ENCODE results near the gene ATG2B. TPM values are rescaled to one million over a fixed set of nuclear protein-coding genes. Genes with fewer than 3 reads are reported as not detected.
A peak's percentile ranks its signal among the peaks of the same experiment; 100 is the strongest.
"Not testable (repeated sequence)": the region's sequence is repeated elsewhere in the genome, so short reads cannot be mapped to it uniquely, and the experiment has no call there.

The ATG2B gene
- total RNA-seq, 2 experiments from 2014 or later = 14.7 to 15.4 TPM

- Mint-ChIP-seq H3K27ac (peak overlapping the region; percentile 86), H3K9me3 (ENCODE audit: low read depth) (no peaks in the 10 kb centered on the region), H3K4me1 (peaks cover 39% of the 10 kb centered on the region), H3K36me3 (peaks cover 5% of the 10 kb centered on the region), H3K4me3 (peak overlapping the region; percentile 80), H3K27me3 (no peaks in the 10 kb centered on the region)
- CTCF ChIA-PET = interaction anchor here (1.1 kb wide), 1 partner anchor 29 kb away, joined by 3 read pairs; no protein-coding TSS in a partner anchor
- ATAC-seq = peak; percentile 25
- peak; percentile 75 for DNase-seq
These were observed 823 bp downstream of the ATG2B start for GRCh38 chr14:96362071-96362964.

DNA sequence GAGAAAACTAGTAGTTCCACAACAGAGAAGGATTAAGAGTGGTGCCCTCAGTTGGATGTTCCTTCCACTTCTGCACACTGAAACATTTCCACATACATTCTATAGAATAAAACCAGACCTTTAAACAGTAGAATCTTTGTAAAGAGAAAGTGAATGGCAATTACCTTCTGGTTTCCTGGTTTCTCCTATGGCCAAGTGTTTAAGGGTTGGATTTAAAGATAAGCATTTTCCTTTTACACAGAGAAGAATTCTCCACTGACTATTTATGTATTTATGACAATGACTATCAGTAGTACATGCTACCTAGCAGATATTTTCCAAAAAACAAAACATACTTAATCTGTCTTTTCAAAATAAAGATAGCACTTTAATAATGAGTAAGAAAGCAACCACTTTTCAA lies 3.2 kb downstream of the ATG2B start:
- Mint-ChIP-seq H3K36me3 (peaks cover 4% of the 10 kb centered on the region), H3K27ac (no peak overlapping the region), H3K4me1 (peaks cover 38% of the 10 kb centered on the region), H3K9me3 (ENCODE audit: low read depth) (no peaks in the 10 kb centered on the region), H3K4me3 (no peak overlapping the region), H3K27me3 (no peaks in the 10 kb centered on the region)
- ATAC-seq (no peak), DNase-seq (no peak)
- CTCF ChIA-PET = no interaction called here

DNA sequence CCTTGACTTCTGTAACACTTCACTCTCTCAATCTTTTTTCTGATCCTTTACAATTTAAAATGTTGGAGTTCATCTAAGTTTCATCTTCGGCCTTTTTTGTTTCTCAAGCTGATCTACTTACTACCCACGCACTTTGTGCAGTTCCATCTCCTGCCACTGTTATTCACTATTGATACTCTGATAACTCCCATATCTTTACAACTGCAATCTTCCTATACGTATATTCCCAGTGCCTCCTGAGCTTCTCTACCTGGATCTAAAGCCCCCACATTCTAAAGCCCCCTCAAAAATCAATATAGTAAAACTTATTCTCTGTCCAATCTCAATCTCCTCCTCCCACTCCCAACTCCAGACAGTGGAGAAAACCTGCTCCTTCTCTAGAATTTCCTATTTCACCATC lies 5.9 kb downstream of the ATG2B start:
- no peak for ATAC-seq
- CTCF ChIA-PET = interaction anchor here (1.5 kb wide), 2 partner anchors 14 to 16 kb away, joined by 3 read pairs; no protein-coding TSS in a partner anchor
- Mint-ChIP-seq H3K9me3 (ENCODE audit: low read depth) (no peaks in the 10 kb centered on the region), H3K27ac (no peak overlapping the region), H3K4me3 (no peak overlapping the region), H3K36me3 (peaks cover 6% of the 10 kb centered on the region), H3K27me3 (no peaks in the 10 kb centered on the region), H3K4me1 (peaks cover 26% of the 10 kb centered on the region)
- DNase-seq = no peak

DNA sequence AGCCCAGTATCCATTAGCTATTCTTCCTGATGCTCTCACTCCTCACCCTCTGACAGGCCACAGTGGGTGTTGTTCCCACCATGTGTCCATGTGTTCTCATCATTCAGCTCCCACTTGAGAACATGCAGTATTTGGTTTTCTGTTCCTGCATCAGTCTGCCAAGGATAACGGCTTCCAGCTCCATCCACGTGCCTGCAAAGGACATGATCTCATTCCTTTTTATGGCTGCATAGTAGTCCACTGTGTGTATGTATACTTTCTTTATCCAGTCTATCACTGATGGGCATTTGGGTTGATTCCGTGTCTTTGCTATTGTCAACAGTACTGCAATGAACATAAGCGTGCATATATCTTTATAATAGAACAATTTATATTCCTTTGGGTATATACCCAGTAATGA lies 8.9 kb downstream of the ATG2B start:
- no peak for ATAC-seq
- no peak overlapping the region for H3K27ac Mint-ChIP-seq
- no peak for DNase-seq
- no peak overlapping the region for H3K4me3 Mint-ChIP-seq
- H3K9me3 Mint-ChIP-seq (ENCODE audit: low read depth) = no peaks in the 10 kb centered on the region
- H3K36me3 Mint-ChIP-seq = peaks cover 6% of the 10 kb centered on the region
- CTCF ChIA-PET = no interaction called here
- peaks cover 9% of the 10 kb centered on the region for H3K4me1 Mint-ChIP-seq
- H3K27me3 Mint-ChIP-seq = no peaks in the 10 kb centered on the region

GRCh38 chr14:96352708-96353107 lies 10.4 kb downstream of the ATG2B start:
- ATAC-seq = no peak
- Mint-ChIP-seq H3K4me1 (peaks cover 13% of the 10 kb centered on the region), H3K9me3 (ENCODE audit: low read depth) (no peaks in the 10 kb centered on the region), H3K27me3 (no peaks in the 10 kb centered on the region), H3K4me3 (no peak overlapping the region), H3K27ac (no peak overlapping the region), H3K36me3 (peaks cover 6% of the 10 kb centered on the region)
- CTCF ChIA-PET = interaction anchor here (0.6 kb wide), 1 partner anchor 195 kb away, joined by 3 read pairs; no protein-coding TSS in a partner anchor
- no peak for DNase-seq

- DNase-seq (no peak), ATAC-seq (no peak)
- no peak overlapping the region for H3K4me3 Mint-ChIP-seq
- H3K27me3 Mint-ChIP-seq = no peaks in the 10 kb centered on the region
- no peaks in the 10 kb centered on the region for H3K9me3 Mint-ChIP-seq (ENCODE audit: low read depth)
- H3K27ac Mint-ChIP-seq = no peak overlapping the region
- H3K4me1 Mint-ChIP-seq = peaks cover 10% of the 10 kb centered on the region
- peaks cover 3% of the 10 kb centered on the region for H3K36me3 Mint-ChIP-seq
- CTCF ChIA-PET = no interaction called here
These were observed 11.2 kb downstream of the ATG2B start for GRCh38 chr14:96351986-96352385.

DNA sequence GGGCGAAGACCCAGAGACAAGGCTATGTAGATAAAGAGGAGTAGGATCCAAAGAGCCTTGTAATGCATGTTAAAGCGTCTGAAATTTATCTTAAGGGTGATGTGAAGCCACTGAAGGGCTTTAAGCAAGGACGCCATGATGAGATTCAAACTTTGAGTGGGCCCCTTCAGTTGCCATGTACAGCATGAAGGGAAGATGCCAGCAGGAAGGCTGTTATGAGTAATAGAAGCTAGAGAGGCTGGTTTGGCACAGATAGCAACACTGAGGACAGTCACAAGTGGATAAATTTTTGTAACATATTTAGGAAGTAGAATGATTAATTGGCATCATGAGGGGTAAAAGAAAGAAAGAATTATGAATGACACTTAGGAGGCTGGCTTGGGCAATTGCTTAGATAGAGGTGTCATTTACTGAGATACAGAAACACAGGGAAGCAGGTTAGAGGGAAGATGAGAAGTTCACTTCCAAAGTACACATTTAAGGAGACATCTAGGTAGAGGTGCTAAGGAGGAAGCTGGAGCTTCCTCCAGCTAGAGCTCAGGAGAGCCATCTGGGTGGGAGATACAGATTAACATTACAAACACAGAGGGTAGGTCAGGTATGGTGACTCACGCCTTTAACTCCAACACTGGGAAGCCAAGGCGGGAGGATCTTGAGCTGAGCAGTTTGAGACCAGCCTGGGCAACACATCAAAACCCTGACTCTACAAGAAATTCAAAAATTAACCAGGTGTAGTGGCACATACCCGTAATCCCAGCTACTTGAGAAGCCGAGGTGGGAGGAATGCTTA lies 13.7 kb downstream of the ATG2B start:
- no peak for DNase-seq
- Mint-ChIP-seq H3K9me3 (ENCODE audit: low read depth) (no peaks in the 10 kb centered on the region), H3K4me1 (peaks cover 9% of the 10 kb centered on the region), H3K27me3 (no peaks in the 10 kb centered on the region), H3K27ac (peak overlapping the region; percentile 0), H3K4me3 (no peak overlapping the region), H3K36me3 (peaks cover under 1% of the 10 kb centered on the region)
- ATAC-seq = peak; percentile 57
- CTCF ChIA-PET = no interaction called here

- not testable (repeated sequence) for H3K27ac Mint-ChIP-seq, H3K27me3 Mint-ChIP-seq
These were observed 15.2 kb downstream of the ATG2B start for GRCh38 chr14:96347957-96348356.

GRCh38 chr14:96345669-96346068 lies 17.5 kb downstream of the ATG2B start:
- H3K4me3 Mint-ChIP-seq = no peak overlapping the region
- CTCF ChIA-PET = no interaction called here
- no peak for DNase-seq
- peaks cover 5% of the 10 kb centered on the region for H3K36me3 Mint-ChIP-seq
- H3K9me3 Mint-ChIP-seq (ENCODE audit: low read depth) = no peaks in the 10 kb centered on the region
- no peak for ATAC-seq
- H3K27me3 Mint-ChIP-seq = no peaks in the 10 kb centered on the region
- H3K27ac Mint-ChIP-seq = no peak overlapping the region
- H3K4me1 Mint-ChIP-seq = peaks cover 11% of the 10 kb centered on the region

More at GRCh38 chr14:96347957-96348356, 15.2 kb downstream of the ATG2B start:
- H3K4me1 Mint-ChIP-seq; DNase-seq; ATAC-seq; CTCF ChIA-PET; H3K4me3 Mint-ChIP-seq; H3K36me3 Mint-ChIP-seq; H3K9me3 Mint-ChIP-seq (ENCODE audit: low read depth): not testable (repeated sequence)

DNA sequence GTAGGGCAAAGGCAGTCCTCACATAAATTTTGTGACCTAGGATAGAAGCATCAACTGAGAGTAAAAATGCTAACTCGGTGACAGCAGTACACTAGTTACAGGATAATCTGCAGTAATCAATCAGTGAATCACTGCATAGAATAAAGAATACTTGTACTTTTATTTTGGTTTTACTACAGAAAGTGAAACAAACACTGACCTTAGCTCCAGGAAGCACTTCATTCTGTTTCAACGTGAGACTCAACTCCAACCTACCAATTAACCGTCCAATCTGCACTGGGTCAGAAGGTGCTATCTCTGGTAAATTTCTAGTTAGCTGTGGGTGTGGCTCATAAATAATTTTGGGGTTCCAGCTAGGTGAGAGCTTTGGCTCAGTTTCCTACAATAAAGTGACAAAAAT lies 21.8 kb downstream of the ATG2B start:
- Mint-ChIP-seq H3K4me1 (peaks cover 2% of the 10 kb centered on the region), H3K4me3 (no peak overlapping the region), H3K27ac (no peak overlapping the region), H3K36me3 (peaks cover 21% of the 10 kb centered on the region), H3K27me3 (no peaks in the 10 kb centered on the region), H3K9me3 (ENCODE audit: low read depth) (no peaks in the 10 kb centered on the region)
- ATAC-seq (peak; percentile 30), DNase-seq (no peak)
- CTCF ChIA-PET = interaction anchor here (0.6 to 1.6 kb wide), 3 partner anchors 16 to 48 kb away, joined by 3 read pairs; no protein-coding TSS in a partner anchor

DNA sequence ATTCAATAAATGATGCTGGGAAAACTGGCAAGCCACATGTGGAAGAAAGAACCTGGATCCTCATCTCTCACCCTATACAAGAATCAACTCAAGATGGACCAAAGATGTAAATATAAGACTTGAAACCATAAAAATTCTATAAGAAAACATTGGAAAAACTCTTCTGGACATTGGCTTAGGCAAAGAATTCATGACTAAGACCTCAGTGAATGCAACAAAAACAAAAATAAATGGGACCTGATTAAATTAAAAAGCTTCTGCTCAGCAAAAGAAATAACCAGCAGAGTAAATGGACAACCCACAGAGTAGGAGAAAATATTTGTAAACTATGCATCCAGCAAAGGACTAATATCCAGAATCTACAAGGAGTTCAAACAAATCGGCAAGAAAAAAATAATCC lies 24.6 kb downstream of the ATG2B start:
- Mint-ChIP-seq H3K9me3 (ENCODE audit: low read depth) (no peaks in the 10 kb centered on the region), H3K36me3 (peaks cover 23% of the 10 kb centered on the region), H3K27ac (no peak overlapping the region), H3K4me1 (peaks cover 2% of the 10 kb centered on the region), H3K27me3 (no peaks in the 10 kb centered on the region), H3K4me3 (no peak overlapping the region)
- ATAC-seq (no peak), DNase-seq (no peak)
- CTCF ChIA-PET = interaction anchor here (0.8 kb wide), 1 partner anchor 95 kb away, joined by 3 read pairs; no protein-coding TSS in a partner anchor

DNA sequence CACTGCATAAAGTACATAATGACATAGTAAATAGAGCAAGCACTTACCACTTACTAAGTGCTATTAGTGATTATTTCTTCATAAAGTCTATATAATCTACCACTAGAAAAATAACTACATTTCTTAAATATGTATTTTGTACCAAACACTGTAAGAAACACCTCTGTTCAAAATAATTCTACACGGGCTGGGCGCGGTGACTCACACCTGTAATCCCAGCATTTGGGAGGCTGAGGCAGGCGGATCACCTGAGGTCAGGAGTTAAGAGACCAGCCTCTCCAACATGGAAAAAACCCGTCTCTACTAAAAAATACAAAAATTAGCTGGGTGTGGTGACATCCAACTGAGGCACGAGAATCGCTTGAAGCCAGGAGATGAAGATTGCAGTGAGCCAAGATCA lies 38.9 kb downstream of the ATG2B start:
- no peak for ATAC-seq
- Mint-ChIP-seq H3K4me3 (no peak overlapping the region), H3K9me3 (ENCODE audit: low read depth) (no peaks in the 10 kb centered on the region), H3K27me3 (no peaks in the 10 kb centered on the region), H3K27ac (no peak overlapping the region), H3K4me1 (peaks cover 4% of the 10 kb centered on the region), H3K36me3 (peaks cover 7% of the 10 kb centered on the region)
- DNase-seq = no peak
- CTCF ChIA-PET = no interaction called here

- H3K27ac Mint-ChIP-seq = no peak overlapping the region
These were observed 42.5 kb downstream of the ATG2B start for GRCh38 chr14:96320605-96321004.

More at GRCh38 chr14:96320605-96321004, 42.5 kb downstream of the ATG2B start:
- no peak overlapping the region for H3K4me3 Mint-ChIP-seq
- ATAC-seq (peak; percentile 84), DNase-seq (no peak)
- H3K27me3 Mint-ChIP-seq = no peaks in the 10 kb centered on the region
- CTCF ChIA-PET = no interaction called here
- H3K36me3 Mint-ChIP-seq = peaks cover 18% of the 10 kb centered on the region
- no peaks in the 10 kb centered on the region for H3K9me3 Mint-ChIP-seq (ENCODE audit: low read depth)
- H3K4me1 Mint-ChIP-seq = peaks cover 4% of the 10 kb centered on the region
